C4-2B (cell line): ENCODE measurements around the gene KIF19.

Experiments used
- H3K27ac ChIP-seq: fragments of 450-650 bp; 2 replicates; pipeline ENCODE4 v1.5.1; 2017
- ZFX ChIP-seq: fragments of 450-650 bp; IDR thresholded peaks from 2 replicates; pipeline ENCODE4 v1.6.1; 2017
- TF ChIP-seq, protein P1 (sequence below): fragments of 450-650 bp; conservative IDR thresholded peaks from 2 replicates; pipeline ENCODE4 v1.5.1; 2017; ENCODE audit warnings: mild to moderate bottlenecking

Gene KIF19

DNA sequence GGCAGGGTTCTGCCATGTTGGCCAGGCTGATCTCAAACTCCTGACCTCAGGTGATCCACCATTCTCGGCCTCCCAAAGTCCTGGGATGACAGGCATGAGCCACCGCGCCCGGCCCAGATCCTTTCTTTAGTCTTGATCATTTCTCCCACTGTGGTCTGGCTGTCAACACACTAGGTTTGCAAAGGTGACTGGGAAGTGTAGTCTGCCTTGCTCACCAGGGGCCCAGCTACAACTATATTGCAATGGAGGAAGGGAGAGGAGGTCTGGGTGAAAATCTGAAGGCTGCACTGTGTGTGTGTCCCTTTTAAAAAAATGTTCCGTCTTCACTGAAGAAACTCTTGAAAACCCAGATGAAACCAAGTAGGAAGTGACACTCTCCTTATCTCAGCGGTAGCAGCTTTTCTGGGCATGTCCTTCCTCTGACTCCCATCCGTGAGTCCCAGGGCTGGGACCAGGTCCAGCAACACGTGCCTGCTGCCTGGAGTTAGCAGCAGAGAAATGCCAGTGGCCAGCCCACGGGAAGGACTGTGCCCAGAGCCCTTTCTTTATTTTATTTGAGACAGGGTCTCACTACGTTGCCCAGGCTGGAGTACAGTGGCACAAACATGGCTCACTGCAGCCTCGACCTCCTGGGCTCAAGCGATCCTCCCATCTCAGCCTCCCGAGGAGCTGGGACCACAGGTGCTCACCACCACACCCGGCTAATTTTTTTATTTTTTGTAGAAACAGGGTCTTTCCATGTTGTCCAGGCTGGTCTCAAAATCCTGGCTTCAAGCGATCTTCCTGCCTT lies 17.8 kb upstream of the KIF19 start:
- H3K27ac ChIP-seq, result no peak overlapping the region
- TF ChIP-seq, protein P1, sequence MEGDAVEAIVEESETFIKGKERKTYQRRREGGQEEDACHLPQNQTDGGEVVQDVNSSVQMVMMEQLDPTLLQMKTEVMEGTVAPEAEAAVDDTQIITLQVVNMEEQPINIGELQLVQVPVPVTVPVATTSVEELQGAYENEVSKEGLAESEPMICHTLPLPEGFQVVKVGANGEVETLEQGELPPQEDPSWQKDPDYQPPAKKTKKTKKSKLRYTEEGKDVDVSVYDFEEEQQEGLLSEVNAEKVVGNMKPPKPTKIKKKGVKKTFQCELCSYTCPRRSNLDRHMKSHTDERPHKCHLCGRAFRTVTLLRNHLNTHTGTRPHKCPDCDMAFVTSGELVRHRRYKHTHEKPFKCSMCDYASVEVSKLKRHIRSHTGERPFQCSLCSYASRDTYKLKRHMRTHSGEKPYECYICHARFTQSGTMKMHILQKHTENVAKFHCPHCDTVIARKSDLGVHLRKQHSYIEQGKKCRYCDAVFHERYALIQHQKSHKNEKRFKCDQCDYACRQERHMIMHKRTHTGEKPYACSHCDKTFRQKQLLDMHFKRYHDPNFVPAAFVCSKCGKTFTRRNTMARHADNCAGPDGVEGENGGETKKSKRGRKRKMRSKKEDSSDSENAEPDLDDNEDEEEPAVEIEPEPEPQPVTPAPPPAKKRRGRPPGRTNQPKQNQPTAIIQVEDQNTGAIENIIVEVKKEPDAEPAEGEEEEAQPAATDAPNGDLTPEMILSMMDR, result no peak
- no peak for TF ChIP-seq ZFX

DNA sequence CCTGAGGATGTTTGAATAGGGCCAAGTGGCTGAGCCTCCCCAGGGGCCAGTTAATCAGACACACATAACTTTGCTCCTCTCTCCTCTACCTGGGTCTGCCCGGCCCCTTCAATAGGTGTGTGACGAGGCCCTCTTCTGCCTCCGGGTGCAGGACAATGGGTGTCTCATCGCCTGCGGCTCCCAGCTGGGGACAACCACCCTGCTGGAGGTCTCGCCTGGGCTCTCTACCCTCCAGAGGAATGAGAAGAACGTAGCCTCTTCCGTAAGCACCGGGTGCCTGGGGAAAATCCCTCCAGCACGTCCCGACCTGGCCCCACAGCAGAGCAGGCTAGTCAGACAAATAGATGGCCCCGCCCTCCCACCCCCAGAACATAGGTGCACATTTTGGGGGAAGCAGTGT lies 16.1 kb upstream of the KIF19 start:
- H3K27ac ChIP-seq, result no peak overlapping the region
- TF ChIP-seq, protein P1, result no peak
- TF ChIP-seq ZFX, result no peak

DNA sequence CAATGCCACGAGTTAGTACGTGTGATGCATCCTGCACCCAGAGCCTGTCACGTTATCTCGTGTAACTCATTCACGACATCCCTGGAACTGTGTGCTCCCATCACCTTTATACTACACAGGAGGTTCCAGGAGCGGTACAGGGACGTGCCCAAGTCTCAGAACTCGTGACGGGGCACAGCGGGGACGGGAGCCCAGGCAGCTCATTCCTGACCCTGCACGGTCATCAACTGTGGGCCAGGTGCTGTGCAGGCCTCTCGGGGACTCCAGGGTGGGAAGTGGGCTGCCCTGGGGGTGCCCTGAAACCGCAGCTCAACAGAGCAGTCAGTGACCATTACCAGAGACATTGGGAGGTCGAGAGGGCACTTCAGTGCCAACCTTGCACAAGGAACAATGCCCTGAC lies 11.1 kb upstream of the KIF19 start:
- no peak overlapping the region for H3K27ac ChIP-seq
- TF ChIP-seq, protein P1, result no peak
- no peak for TF ChIP-seq ZFX

DNA sequence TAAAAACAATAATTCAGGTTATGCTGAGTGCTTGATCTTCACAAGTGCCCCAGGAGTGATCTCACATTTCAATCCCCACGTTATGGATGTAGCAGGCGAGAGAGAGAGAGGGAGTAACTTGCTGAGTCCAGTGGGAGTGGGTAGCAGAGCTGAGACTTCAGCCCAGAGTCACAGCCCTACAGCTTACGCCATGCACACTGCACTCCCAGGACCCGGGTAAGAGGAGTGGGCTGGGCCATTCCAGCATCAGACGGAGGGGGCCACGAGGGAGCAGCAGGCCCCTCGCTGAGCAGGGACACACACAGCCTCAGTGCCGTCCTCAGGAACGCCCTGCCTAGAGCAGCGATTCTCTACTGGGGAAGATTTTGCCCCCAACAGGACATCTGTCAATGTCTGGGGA lies 9.8 kb upstream of the KIF19 start:
- TF ChIP-seq, protein P1, result no peak
- no peak for TF ChIP-seq ZFX
- no peak overlapping the region for H3K27ac ChIP-seq

DNA sequence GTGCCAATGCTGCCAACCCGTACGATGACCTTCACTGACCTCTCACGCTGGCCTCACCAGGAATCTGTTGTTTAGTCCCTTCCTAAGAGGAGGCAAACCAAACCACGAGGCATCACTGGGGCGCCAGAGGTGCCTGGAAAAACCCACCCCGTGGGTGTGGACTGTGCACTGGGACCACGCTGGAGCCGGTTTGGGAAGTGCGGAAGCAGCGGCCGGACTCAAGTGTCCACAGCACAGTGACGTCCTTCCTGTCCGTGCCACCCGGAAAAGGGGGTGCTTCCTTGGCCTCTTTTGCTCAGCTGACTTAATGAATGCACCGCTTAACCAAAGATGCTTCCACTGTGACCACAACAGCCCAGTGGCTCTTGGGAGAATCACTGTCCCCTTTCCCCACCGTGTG lies 9.0 kb upstream of the KIF19 start:
- TF ChIP-seq, protein P1, result no peak
- TF ChIP-seq ZFX, result no peak
- no peak overlapping the region for H3K27ac ChIP-seq

DNA sequence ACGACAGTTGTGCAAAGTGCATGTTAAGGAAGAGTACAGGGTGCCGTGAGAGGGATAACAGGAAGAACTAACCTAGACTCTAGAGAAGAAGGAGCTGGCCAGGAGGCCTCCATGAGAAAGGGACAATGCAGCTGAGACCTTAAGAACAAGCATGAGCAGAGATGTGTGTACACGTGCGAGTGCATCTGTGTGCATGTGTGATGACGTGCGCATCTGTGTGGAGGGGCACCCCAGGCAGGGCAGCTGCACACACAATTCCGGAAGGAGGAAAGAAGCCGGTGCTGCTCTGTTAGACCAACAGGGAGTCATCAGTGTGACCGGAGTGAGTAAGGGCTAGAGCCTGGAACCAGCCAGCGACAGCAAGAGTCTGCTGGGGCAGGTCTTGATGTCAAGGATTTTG lies 7.6 kb upstream of the KIF19 start:
- H3K27ac ChIP-seq, result no peak overlapping the region
- TF ChIP-seq, protein P1, result no peak
- no peak for TF ChIP-seq ZFX

DNA sequence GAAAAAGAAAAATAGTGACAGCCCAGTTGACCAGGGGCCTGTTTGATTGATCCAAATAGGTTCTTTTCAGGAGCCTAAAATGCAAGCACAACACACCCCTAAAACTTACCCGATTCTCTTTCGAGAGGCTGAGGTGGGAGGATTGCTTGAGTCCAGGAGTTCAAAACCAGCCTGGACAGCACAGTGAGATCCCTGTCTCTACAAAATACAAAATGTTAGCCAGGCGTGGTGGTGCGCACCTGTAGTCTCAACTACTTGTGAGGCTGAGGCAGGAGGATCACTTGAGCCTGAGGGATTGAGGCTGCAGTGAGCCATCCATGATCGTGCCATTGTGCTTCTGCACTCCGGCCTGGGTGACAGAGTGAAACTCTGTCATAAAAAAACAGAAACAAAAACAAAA lies 1.5 kb upstream of the KIF19 start:
- no peak overlapping the region for H3K27ac ChIP-seq
- TF ChIP-seq, protein P1, result no peak
- no peak for TF ChIP-seq ZFX
